GM19455 (cell line): ENCODE data around the gene ENTPD8.

Source experiments
- ATAC-seq: cut with Tn5 transposase; IDR thresholded peaks from one replicate; pipeline ENCODE4 v1.9.1; 2021; ENCODE audit not compliant: unreplicated experiment

ENTPD8 gene

GRCh38 chr9:137448602-137448962 lies 7.4 kb upstream of the ENTPD8 start:
- ATAC-seq, result no peak

- ATAC-seq, result no peak
Observed at GRCh38 chr9:137447722-137448601, 6.8 kb upstream of the ENTPD8 start.

- ATAC-seq, result no peak
Observed at GRCh38 chr9:137446851-137447471, 5.8 kb upstream of the ENTPD8 start.

GRCh38 chr9:137445930-137446431 lies 4.8 kb upstream of the ENTPD8 start:
- no peak for ATAC-seq

DNA sequence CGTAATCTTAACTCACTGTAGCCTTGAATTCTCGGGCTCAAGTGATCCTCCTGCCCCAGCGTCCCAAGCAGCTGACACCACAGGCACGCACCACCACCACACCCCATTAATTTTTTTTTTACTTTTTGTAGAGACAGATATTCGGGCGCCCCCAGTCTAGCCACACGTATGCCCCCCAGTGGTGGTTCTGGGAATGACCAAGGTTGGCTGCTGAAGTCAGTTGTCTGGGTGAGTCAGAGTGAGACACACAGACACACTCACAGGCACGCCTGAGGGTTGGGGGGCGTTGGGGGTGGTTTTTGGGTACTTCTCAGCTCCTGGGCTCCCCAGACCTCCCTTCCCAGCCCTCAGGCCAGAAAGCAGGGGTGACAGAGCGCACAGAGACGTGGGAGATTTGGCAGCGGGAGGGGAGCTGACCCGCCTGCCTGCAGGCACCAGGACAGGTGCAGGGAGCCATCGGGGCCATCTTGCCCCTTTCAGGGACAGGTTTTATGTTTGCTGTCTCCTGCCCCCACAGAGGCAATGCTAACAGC lies 4.2 kb upstream of the ENTPD8 start:
- no peak for ATAC-seq

GRCh38 chr9:137444106-137444790 lies 3.1 kb upstream of the ENTPD8 start:
- no peak for ATAC-seq

DNA sequence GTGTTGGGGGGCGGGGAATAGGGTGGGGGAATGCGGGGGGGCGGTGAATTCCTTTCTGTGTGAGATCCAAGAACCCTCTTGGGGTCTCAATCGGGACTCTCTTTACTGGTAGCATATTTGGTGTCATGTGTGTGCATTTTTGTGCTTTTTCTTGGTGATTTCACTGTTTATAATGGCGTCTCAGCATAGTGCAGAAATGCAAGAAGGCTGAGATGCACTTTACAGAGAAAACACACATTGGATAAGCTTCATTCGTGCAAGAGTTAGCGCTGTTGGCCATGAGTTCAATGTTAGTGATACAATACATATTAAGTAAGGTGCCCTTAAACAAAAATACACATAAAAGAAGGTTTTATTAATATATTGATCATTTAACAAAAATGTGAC lies 771 bp upstream of the ENTPD8 start:
- ATAC-seq, result no peak

GRCh38 chr9:137439158-137439714 lies 1.9 kb downstream of the ENTPD8 start:
- no peak for ATAC-seq

DNA sequence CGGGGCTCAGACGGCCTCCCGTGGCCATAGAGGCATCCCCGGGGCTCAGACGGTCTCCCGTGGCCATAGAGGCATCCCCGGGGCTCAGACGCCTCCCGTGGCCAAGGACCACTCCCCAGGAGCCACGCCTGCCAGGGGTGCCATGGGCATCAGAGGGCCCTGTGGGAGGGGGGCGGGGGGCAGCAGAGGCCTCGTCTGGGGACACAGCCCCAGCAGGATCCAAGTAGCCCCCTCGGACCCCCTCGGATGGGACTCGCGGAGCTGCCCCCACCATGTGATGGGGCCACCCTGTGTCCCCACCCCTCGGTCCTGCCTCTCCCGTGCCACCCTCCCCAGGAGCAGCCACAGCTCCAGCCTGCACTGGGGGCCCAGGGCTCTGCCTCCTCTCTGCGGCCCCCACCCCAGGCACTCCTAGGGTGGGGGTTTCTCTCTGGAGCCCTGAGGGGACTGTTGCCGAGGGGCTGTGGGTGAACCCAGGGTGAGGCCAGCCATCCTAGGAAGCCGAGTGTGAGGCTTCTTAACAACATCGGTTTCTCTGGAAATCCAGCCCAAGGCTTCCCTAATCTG lies 2.5 kb downstream of the ENTPD8 start:
- no peak for ATAC-seq

DNA sequence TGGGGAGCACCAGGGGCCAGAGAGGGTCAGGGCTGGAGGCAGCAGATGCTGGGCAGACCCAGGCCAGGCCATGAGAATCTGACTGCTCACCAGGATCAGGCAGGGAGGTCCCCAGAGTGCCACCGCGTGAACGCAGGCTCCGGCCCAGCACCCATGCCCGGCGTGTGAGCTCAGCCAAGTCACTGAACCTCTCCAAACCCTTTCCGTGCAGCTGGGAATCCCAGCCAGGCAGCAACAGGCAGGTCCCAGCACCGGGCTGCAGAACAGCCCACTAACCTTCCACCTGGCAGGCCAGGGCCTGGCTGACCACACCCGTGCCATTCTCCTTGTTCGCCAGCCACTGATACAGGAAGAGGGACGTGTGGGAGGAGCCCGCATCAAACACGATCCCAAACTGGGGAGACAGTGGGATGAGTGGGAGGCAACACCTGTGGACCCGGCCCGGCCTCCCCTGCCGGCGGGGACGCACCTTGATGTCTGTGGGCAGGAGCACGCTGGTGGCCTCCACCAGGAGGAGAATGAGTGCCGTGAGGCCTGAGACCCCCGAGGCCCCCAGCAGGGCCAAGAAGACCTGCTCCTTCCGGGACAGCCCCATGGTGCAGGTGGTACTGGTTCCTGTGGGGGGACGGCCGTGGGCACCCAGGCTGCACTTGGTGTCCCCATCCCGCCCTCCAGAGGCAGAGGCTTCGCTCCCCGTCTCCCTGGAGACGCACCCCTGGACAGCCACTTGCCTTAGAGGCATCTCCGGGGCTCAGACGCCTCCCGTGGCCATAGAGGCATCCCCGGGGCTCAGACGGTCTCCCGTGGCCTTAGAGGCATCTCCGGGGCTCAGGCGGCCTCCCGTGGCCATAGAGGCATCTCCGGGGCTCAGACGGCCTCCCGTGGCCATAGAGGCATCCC lies 3.2 kb downstream of the ENTPD8 start:
- no peak for ATAC-seq

DNA sequence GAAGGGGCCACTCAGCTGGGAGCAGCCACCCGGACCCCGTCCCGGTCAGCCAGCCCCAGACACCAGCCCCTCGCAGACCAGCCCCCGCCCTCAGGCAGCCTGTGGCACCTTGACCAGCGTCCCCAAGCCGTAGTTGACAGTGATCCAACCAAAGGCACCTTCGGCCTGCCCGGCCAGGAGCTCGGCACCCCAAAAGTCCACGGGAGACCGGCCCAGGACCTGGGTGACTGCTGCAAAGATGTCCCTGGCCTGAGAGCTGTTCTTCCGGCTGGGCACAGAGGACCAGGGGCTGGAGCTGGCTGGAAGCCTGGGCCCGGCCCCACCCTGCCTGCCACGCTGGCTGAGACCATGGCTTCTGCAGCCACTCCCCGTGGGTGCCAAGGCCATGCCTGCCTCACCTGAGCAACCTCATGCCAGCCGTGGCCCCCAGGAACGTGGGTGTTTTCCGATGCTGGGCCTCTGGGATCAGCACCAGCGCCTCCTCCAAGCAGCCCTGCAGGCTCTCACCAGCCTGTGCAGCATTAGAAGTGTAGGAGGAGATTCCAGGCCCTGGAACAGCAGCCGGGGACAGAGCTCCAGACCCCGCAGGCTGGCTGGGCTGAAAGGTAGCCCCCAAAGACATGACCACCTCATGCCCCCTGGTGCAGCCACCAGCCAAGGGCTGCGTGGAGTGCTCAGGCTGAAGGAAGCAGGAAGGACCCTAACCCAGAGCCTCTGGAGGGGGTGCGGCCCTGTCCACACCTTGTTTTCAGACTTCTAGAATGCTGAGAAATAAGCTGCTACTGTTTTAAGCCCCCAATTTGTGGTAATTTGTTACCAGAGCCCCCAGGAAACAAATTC lies 4.2 kb downstream of the ENTPD8 start:
- no peak for ATAC-seq

GRCh38 chr9:137435980-137436760 lies 5.0 kb downstream of the ENTPD8 start:
- no peak for ATAC-seq

- ATAC-seq, result no peak
Observed at GRCh38 chr9:137435381-137435891, 5.7 kb downstream of the ENTPD8 start.

DNA sequence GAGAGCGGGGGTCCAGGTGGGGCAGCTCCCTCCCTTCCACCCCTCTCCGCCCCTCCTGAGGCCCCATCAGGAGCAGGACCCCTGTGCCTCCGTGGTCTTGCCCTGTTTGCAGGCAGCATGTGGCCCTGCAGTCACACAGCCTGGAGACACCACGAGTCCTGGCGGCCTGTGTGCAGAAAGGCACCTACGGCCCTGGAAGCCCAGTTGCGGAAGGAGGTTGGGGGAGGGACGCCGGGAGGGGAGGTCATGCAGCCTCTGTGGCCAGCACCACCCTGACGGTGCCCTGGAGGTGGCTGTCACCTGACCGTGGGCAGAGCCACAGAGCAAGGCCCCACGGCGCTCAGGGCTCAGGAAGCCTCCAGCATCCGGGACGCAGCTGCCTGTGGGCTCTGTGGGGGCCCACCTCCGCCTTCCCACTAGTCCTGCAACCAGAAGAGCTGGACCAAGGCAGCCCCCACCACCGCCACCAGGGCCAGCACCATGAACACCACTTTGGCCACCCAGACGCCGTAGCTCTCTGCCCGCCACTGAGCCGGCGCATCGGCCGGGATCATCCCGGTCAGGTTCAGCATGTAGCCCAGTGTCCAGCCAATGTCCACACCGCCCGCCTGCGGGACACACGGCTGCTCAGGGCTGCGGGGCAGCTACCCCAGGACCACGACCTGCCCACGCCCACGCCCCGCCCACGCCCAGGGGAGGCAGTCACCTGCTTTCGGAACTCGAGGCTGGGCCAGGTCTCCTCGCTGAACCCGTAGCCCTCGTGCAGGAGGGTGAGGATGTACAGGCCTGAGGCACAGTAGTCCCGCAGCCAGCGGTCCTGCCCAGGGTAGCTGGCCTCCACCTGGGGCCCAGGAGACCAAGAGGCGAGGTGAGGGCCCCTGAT lies 6.4 kb downstream of the ENTPD8 start:
- ATAC-seq, result no peak

DNA sequence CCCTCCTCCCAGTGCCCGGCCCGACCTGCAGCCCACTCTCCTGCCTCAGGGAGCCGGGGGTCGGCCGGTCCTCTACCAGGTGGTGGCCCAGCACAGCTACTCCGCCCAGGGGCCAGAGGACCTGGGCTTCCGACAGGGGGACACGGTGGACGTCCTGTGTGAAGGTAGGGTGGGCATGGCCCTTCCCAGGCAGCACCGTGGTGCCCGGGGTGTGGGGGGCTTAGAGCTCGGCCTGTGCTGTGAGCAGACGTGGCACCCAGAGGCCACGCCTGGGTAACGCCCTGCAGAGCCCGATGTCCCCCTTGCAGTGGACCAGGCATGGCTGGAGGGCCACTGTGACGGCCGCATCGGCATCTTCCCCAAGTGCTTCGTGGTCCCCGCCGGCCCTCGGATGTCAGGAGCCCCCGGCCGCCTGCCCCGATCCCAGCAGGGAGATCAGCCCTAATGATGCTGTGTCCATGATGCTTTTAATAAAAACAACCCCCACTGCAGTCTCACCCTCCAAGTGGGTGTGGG lies 7.2 kb downstream of the ENTPD8 start:
- no peak for ATAC-seq

GRCh38 chr9:137433349-137433915 lies 7.7 kb downstream of the ENTPD8 start:
- no peak for ATAC-seq
